ENCODE data around the gene ARHGAP5.

DNA sequence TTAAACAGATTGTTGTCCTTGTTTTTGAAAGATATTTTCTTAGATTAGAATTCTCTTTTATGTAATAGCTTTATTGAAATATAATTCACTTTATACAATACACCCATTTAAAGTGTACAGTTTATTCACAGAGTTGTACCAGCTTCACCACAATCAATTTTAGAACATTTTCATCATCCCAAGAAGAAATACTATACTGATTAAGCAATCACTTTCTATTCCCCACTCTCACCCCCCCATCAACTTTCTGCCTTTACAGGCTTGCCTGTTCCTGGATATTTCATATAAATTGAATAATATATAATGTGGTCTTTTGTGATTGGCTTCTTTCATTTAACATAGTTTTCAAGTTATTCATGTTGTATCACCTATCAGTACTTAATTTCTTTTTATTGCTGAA lies 44.4 kb downstream of the ARHGAP5 start:
- TF ChIP-seq, protein P1, sequence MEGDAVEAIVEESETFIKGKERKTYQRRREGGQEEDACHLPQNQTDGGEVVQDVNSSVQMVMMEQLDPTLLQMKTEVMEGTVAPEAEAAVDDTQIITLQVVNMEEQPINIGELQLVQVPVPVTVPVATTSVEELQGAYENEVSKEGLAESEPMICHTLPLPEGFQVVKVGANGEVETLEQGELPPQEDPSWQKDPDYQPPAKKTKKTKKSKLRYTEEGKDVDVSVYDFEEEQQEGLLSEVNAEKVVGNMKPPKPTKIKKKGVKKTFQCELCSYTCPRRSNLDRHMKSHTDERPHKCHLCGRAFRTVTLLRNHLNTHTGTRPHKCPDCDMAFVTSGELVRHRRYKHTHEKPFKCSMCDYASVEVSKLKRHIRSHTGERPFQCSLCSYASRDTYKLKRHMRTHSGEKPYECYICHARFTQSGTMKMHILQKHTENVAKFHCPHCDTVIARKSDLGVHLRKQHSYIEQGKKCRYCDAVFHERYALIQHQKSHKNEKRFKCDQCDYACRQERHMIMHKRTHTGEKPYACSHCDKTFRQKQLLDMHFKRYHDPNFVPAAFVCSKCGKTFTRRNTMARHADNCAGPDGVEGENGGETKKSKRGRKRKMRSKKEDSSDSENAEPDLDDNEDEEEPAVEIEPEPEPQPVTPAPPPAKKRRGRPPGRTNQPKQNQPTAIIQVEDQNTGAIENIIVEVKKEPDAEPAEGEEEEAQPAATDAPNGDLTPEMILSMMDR (conservative IDR thresholded peaks at IDR 0.05; ENCODE audit: low read depth in 2 of 2), result no peak
- no peak for TF ChIP-seq POLR2AphosphoS5 (IDR thresholded peaks at IDR 0.05; ENCODE audit: low read depth)
- no peak for TF ChIP-seq ZNF114 (CRISPR knock-in tag; IDR thresholded peaks at IDR 0.05)
- TF ChIP-seq, protein P2, sequence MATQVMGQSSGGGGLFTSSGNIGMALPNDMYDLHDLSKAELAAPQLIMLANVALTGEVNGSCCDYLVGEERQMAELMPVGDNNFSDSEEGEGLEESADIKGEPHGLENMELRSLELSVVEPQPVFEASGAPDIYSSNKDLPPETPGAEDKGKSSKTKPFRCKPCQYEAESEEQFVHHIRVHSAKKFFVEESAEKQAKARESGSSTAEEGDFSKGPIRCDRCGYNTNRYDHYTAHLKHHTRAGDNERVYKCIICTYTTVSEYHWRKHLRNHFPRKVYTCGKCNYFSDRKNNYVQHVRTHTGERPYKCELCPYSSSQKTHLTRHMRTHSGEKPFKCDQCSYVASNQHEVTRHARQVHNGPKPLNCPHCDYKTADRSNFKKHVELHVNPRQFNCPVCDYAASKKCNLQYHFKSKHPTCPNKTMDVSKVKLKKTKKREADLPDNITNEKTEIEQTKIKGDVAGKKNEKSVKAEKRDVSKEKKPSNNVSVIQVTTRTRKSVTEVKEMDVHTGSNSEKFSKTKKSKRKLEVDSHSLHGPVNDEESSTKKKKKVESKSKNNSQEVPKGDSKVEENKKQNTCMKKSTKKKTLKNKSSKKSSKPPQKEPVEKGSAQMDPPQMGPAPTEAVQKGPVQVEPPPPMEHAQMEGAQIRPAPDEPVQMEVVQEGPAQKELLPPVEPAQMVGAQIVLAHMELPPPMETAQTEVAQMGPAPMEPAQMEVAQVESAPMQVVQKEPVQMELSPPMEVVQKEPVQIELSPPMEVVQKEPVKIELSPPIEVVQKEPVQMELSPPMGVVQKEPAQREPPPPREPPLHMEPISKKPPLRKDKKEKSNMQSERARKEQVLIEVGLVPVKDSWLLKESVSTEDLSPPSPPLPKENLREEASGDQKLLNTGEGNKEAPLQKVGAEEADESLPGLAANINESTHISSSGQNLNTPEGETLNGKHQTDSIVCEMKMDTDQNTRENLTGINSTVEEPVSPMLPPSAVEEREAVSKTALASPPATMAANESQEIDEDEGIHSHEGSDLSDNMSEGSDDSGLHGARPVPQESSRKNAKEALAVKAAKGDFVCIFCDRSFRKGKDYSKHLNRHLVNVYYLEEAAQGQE (IDR thresholded peaks at IDR 0.05; ENCODE audit: unreplicated experiment), result no peak
- no peak for TF ChIP-seq EZH2 (IDR thresholded peaks at IDR 0.05; ENCODE audit: low read depth, unreplicated experiment)
- no peak for TF ChIP-seq STAT1 (IDR thresholded peaks at IDR 0.05; ENCODE audit: unreplicated experiment)
- no peak for TF ChIP-seq ZNF331 (CRISPR knock-in tag; IDR thresholded peaks at IDR 0.05; ENCODE audit: low read depth)
- TF ChIP-seq EZH2phosphoT487 (IDR thresholded peaks at IDR 0.05; ENCODE audit: unreplicated experiment), result no peak
- TF ChIP-seq CREB1 (CRISPR knock-in tag; IDR thresholded peaks at IDR 0.05; ENCODE audit: low read depth), result no peak
- TF ChIP-seq JUNB (IDR thresholded peaks at IDR 0.05; ENCODE audit: unreplicated experiment), result no peak
- TF ChIP-seq NANOG (IDR thresholded peaks at IDR 0.05; ENCODE audit: borderline replicate concordance), result no peak
